CD14-positive monocyte (primary cell): Measurements from ENCODE around the gene SIGLEC7. TPM values are rescaled to one million over a fixed set of nuclear protein-coding genes. Genes with fewer than 3 reads are reported as not detected.

Source experiments
- DNase-seq, 3 donors: peaks; one replicate each; pipeline ENCODE4 v3.0.0-alpha.2; 2011 to 2022
- H2AFZ ChIP-seq: 2 replicates; pipeline ENCODE4 v1.6.0; 2012; ENCODE audit warnings: mild to moderate bottlenecking, low read depth, low read length, inconsistent platforms; ENCODE audit not compliant: insufficient read depth, poor library complexity, severe bottlenecking
- H3K27ac ChIP-seq, 2 donors: 1 replicate in 1 of 2; 2 replicates in 1 of 2; pipeline ENCODE4 v1.5.1; 2012 to 2013; ENCODE audit warnings: low read length in 2 of 2, control low read depth in 1 of 2, inconsistent platforms in 1 of 2, low read depth in 1 of 2, mild to moderate bottlenecking in 1 of 2
- H3K27me3 ChIP-seq, 2 donors: one replicate each; pipeline versions ENCODE4 v1.6.0 to v1.6.1; 2011 to 2013; ENCODE audit warnings: low read length in 2 of 2; ENCODE audit not compliant: control insufficient read depth in 2 of 2, insufficient read depth in 2 of 2
- H3K36me3 ChIP-seq, 2 donors: replicated peaks in 1 of 2; 1 replicate in 1 of 2; 2 replicates in 1 of 2; pipeline versions ENCODE4 v1.5.1 to v1.6.1; 2012 to 2013; ENCODE audit warnings: low read length in 2 of 2, control low read depth in 1 of 2, inconsistent platforms in 1 of 2, mild to moderate bottlenecking in 1 of 2; ENCODE audit not compliant: insufficient read depth in 2 of 2, control insufficient read depth in 1 of 2
- H3K4me1 ChIP-seq, 2 donors: 1 replicate in 1 of 2; 2 replicates in 1 of 2; pipeline versions ENCODE4 v1.5.1 to v1.6.1; 2012 to 2013; ENCODE audit warnings: low read length in 2 of 2, control low read depth in 1 of 2, inconsistent platforms in 1 of 2, mild to moderate bottlenecking in 1 of 2, moderate library complexity in 1 of 2; ENCODE audit not compliant: insufficient read depth in 2 of 2, control insufficient read depth in 1 of 2
- H3K4me2 ChIP-seq: replicated peaks from 2 replicates; pipeline ENCODE3; 2012; ENCODE audit warnings: low read length, moderate library complexity, mild to moderate bottlenecking; ENCODE audit not compliant: poor library complexity, severe bottlenecking; ENCODE audit errors: extremely low read depth
- H3K4me3 ChIP-seq, 3 experiments: fragments of 200-600 bp in 1 of 3; sonication (generic) in 1 of 3; replicated peaks in 1 of 3; 1 replicate in 2 of 3; 2 replicates in 1 of 3; pipeline ENCODE4 v1.5.1; 2011 to 2013; ENCODE audit warnings: low read length in 3 of 3, mild to moderate bottlenecking in 3 of 3, control low read depth in 2 of 3, low read depth in 2 of 3, inconsistent platforms in 1 of 3, moderate library complexity in 1 of 3
- H3K79me2 ChIP-seq: 2 replicates; pipeline ENCODE4 v1.6.0; 2012; ENCODE audit warnings: mild to moderate bottlenecking, control low read depth, inconsistent platforms, low read length, moderate library complexity; ENCODE audit not compliant: insufficient read depth
- H3K9ac ChIP-seq: 2 replicates; pipeline ENCODE4 v1.6.0; 2017; ENCODE audit warnings: low read length, mild to moderate bottlenecking; ENCODE audit not compliant: insufficient read depth, poor library complexity, severe bottlenecking
- H3K9me3 ChIP-seq, 2 donors: replicated peaks in 1 of 2; 1 replicate in 1 of 2; 2 replicates in 1 of 2; pipeline versions ENCODE4 v1.5.1 to v1.6.1; 2012 to 2013; ENCODE audit warnings: low read length in 2 of 2, control low read depth in 1 of 2; ENCODE audit not compliant: control insufficient read depth in 1 of 2, insufficient read depth in 1 of 2
- H4K20me1 ChIP-seq: 2 replicates; pipeline ENCODE4 v1.6.0; 2012; ENCODE audit warnings: mild to moderate bottlenecking, low read length, control low read depth, moderate library complexity; ENCODE audit not compliant: insufficient read depth
- H3K27ac Mint-ChIP-seq, 7 donors: one replicate each; pipeline ENCODE4 v1.8.0; 2020; ENCODE audit warnings: mild to moderate bottlenecking in 7 of 7, mixed read lengths in 7 of 7, moderate library complexity in 6 of 7, inconsistent platforms in 2 of 7
- H3K27me3 Mint-ChIP-seq, 3 donors: one replicate each; pipeline ENCODE4 v1.8.0; 2021 to 2022; ENCODE audit warnings: low read depth in 3 of 3, mild to moderate bottlenecking in 3 of 3, mixed read lengths in 3 of 3, moderate library complexity in 3 of 3, inconsistent platforms in 1 of 3
- H3K36me3 Mint-ChIP-seq, 2 donors: one replicate each; pipeline ENCODE4 v1.8.0; 2020; ENCODE audit warnings: mixed read lengths in 2 of 2, inconsistent platforms in 1 of 2, mild to moderate bottlenecking in 1 of 2
- H3K4me1 Mint-ChIP-seq: one replicate; pipeline ENCODE4 v1.8.0; 2020; ENCODE audit warnings: mild to moderate bottlenecking, mixed read lengths
- H3K4me3 Mint-ChIP-seq, 2 donors: one replicate each; pipeline ENCODE4 v1.8.0; 2020; ENCODE audit warnings: mild to moderate bottlenecking in 2 of 2, mixed read lengths in 2 of 2, moderate library complexity in 1 of 2
- H3K9me3 Mint-ChIP-seq, 7 donors: one replicate each; pipeline ENCODE4 v1.8.0; 2020 to 2022; ENCODE audit warnings: mixed read lengths in 7 of 7, mild to moderate bottlenecking in 6 of 7, moderate library complexity in 6 of 7, inconsistent platforms in 2 of 7
- WGBS: methylation state at CpG from one replicate; pipeline ENCODE4 v1.1.5; 2013; ENCODE audit warnings: missing lambda C conversion rate; ENCODE audit not compliant: insufficient coverage; 5-methylcytosine and 5-hydroxymethylcytosine counted together
- intact Hi-C, 2 donors: fragments of 100-400 bp; cut with micrococcal nuclease; formaldehyde crosslinking; loops; one replicate each; pipeline versions ENCODE4 v1.15.0 to v1.15.1; 2023
- polyA plus RNA-seq, 3 donors: library from polyadenylated mRNA; depleted of rRNA in 1 of 3; unstranded in 2 of 3; stranded (reverse) in 1 of 3; fragments of 300-500 nt in 2 of 3; fragments of >200 nt in 1 of 3; fragmentation: Illumina TruSeq in 2 of 3; gene quantifications; 1 replicate in 2 of 3; 2 replicates in 1 of 3; pipeline ENCODE4 v1.2.3, GENCODE V29; 2012 to 2021
- TF ChIP-seq, protein P1 (sequence below): fragments of 200-600 bp; IDR thresholded peaks from one replicate; pipeline ENCODE4 v1.8.0; 2022; ENCODE audit warnings: antibody characterized with exemption, mild to moderate bottlenecking

The SIGLEC7 gene
- polyA plus RNA-seq, 3 donors: 71.8 to 93.3 (median 82.0) TPM

GRCh38 chr19:51195616-51196015 lies 53.5 kb downstream of the SIGLEC7 start:
- H3K4me2 ChIP-seq: no peak overlapping the region
- 96% methylated on average over 9 of the region's 10 CpGs for WGBS
- no peaks in the 10 kb centered on the region for H3K4me1 ChIP-seq
- Mint-ChIP-seq H3K27ac (no peak overlapping the region), H3K4me1 (peaks cover 11% of the 10 kb centered on the region), H3K9me3 (peaks cover 0 to 7% (median 1%) of the 10 kb centered on the region in 7 donors), H3K4me3 (no peak overlapping the region), H3K36me3 (no peaks in the 10 kb centered on the region), H3K27me3 (peaks cover 5 to 13% (median 8%) of the 10 kb centered on the region in 3 donors)
- no peak overlapping the region for H3K9ac ChIP-seq
- TF ChIP-seq, protein P1, sequence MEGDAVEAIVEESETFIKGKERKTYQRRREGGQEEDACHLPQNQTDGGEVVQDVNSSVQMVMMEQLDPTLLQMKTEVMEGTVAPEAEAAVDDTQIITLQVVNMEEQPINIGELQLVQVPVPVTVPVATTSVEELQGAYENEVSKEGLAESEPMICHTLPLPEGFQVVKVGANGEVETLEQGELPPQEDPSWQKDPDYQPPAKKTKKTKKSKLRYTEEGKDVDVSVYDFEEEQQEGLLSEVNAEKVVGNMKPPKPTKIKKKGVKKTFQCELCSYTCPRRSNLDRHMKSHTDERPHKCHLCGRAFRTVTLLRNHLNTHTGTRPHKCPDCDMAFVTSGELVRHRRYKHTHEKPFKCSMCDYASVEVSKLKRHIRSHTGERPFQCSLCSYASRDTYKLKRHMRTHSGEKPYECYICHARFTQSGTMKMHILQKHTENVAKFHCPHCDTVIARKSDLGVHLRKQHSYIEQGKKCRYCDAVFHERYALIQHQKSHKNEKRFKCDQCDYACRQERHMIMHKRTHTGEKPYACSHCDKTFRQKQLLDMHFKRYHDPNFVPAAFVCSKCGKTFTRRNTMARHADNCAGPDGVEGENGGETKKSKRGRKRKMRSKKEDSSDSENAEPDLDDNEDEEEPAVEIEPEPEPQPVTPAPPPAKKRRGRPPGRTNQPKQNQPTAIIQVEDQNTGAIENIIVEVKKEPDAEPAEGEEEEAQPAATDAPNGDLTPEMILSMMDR: no peak
- no peaks in the 10 kb centered on the region for H3K27me3 ChIP-seq
- H3K79me2 ChIP-seq: no peaks in the 10 kb centered on the region
- no peaks in the 10 kb centered on the region for H3K36me3 ChIP-seq
- no peak for DNase-seq
- no peak overlapping the region for H3K4me3 ChIP-seq
- no peaks in the 10 kb centered on the region for H4K20me1 ChIP-seq
- no peak overlapping the region for H3K27ac ChIP-seq
- intact Hi-C loops: no loop called here
- H3K9me3 ChIP-seq: no peaks in the 10 kb centered on the region
- H2AFZ ChIP-seq: no peak overlapping the region

GRCh38 chr19:51196181-51196580 lies 54.1 kb downstream of the SIGLEC7 start:
- Histone ChIP-seq H3K79me2 (no peaks in the 10 kb centered on the region), H3K9ac (no peak overlapping the region), H3K4me2 (no peak overlapping the region), H3K36me3 (no peaks in the 10 kb centered on the region), H4K20me1 (no peaks in the 10 kb centered on the region), H2AFZ (no peak overlapping the region), H3K4me3 (no peak overlapping the region), H3K9me3 (no peaks in the 10 kb centered on the region), H3K27ac (no peak overlapping the region), H3K27me3 (no peaks in the 10 kb centered on the region), H3K4me1 (no peaks in the 10 kb centered on the region)
- intact Hi-C loops: no loop called here
- TF ChIP-seq, protein P1: no peak
- Mint-ChIP-seq H3K4me1 (peaks cover 12% of the 10 kb centered on the region), H3K36me3 (no peaks in the 10 kb centered on the region), H3K9me3 (peaks cover 0 to 7% (median 1%) of the 10 kb centered on the region in 7 donors), H3K27ac (no peak overlapping the region), H3K4me3 (no peak overlapping the region), H3K27me3 (peaks cover 5 to 15% (median 8%) of the 10 kb centered on the region in 3 donors)
- no peak for DNase-seq
- WGBS: 91% methylated on average over 5 of the region's 5 CpGs
